Myometrial cell (primary cell): ENCODE results near the gene APOE. TPM values are rescaled to one million over a fixed set of nuclear protein-coding genes. Genes with fewer than 3 reads are reported as not detected.

ENCODE experiments used
- total RNA-seq: library from RNA; depleted of rRNA; stranded (reverse); fragments of >200 nt; gene quantifications from 2 replicates; pipeline ENCODE4 v1.2.3, GENCODE V29; 2015

Gene APOE
- 11.8 and 21.4 TPM in 2 replicates for total RNA-seq

DNA sequence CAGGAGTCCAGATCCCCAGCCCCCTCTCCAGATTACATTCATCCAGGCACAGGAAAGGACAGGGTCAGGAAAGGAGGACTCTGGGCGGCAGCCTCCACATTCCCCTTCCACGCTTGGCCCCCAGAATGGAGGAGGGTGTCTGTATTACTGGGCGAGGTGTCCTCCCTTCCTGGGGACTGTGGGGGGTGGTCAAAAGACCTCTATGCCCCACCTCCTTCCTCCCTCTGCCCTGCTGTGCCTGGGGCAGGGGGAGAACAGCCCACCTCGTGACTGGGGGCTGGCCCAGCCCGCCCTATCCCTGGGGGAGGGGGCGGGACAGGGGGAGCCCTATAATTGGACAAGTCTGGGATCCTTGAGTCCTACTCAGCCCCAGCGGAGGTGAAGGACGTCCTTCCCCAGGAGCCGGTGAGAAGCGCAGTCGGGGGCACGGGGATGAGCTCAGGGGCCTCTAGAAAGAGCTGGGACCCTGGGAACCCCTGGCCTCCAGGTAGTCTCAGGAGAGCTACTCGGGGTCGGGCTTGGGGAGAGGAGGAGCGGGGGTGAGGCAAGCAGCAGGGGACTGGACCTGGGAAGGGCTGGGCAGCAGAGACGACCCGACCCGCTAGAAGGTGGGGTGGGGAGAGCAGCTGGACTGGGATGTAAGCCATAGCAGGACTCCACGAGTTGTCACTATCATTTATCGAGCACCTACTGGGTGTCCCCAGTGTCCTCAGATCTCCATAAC, at the start of gene APOE:
Gene APOE, plus strand, starts transcription at position 360 of the 724 bp plus-strand sequence. CDS start 829 bp downstream, outside the sequence.

DNA sequence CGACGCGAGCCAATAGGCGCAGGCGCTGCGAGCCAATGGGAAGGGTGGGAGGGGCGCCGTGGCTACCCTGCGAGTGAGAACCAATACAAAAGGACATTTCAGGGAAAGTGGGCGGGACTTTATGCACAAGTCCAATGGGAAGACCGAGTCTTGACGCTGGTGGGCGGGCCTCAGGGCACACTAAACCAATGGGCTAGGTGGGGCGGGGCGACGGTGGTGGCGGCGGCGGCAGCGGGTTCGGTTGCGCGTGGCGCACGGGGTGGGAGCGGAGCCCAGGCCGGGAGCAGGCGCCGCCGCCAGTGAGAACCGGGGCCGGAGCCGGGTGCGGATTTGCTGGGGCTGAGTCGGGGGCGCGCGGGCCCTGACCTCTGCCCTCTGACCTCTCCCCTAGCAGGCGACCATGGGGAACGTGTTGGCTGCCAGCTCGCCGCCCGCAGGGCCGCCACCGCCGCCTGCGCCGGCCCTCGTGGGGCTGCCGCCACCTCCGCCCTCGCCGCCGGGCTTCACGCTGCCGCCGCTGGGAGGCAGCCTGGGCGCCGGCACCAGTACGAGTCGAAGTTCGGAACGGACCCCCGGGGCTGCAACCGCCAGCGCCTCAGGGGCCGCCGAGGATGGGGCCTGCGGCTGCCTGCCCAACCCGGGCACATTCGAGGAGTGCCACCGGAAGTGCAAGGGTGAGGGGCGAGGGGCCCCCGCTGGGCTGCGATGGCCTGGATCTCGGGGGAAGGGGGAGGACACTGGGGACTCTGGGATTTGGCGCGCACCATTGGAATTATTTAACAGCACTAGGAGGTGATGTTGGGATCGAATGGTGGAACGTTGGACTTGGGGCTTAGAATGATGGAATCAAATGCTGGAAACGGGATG, 14.3 kb upstream of the APOE start, which contains the start of gene TOMM40:
Gene TOMM40, plus strand, starts transcription at position 239 of the 867 bp plus-strand sequence. Its CDS starts 162 bp downstream, at position 401.

DNA sequence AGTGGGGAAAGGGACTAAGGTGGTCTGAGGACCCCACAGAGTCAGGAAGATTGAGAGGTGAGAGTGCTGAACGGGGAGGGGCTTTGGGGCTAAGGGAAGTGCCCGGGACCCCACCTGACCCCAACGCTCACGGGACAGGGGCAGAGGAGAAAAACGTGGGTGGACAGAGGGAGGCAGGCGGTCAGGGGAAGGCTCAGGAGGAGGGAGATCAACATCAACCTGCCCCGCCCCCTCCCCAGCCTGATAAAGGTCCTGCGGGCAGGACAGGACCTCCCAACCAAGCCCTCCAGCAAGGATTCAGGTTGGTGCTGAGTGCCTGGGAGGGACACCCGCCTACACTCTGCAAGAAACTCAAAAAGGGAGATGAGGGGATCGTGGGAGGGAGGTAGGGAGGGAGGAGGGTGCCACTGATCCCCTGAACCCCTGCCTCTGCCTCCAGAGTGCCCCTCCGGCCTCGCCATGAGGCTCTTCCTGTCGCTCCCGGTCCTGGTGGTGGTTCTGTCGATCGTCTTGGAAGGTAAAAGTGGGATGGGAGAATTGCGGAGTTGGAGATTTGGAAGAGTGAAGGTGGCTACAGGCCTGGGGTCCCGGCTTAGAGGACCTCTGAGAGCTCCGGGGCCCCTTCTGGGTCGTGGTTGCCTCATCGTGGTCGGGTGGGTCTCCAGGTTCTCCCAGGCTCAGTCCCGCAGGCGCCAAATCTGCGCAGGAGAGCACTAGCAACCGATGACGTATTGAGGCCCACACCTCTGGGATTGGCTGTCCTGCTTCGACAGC, 9.0 kb downstream of the APOE start, which contains the start of gene APOC1:
Gene APOC1, plus strand, starts transcription at position 176 of the 774 bp plus-strand sequence. Its CDS starts 284 bp downstream, at position 460.

DNA sequence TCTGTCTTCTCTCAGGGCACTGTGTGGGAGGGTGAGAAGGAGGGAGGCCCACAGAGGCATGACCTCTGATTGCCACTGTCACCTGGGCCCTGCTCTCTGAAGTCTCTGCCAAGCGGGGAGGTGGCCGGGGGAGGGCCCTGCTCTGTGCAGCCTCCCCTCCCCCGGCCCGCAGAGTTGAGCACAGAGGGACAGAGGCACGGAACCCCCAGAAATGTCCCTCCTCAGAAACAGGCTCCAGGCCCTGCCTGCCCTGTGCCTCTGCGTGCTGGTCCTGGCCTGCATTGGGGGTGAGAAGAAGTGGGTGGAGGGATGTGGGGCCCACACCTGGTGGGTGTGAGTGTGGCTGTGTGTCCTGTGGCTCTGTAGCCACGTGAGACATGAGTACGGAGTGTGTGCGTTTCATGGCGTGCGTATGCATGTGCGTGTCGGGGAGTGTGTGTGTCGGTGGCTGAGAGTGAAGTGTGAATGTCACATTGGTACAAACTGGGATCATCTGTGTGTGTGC, 36.5 kb downstream of the APOE start, which contains the start of gene APOC4:
Gene APOC4, plus strand, starts transcription at position 171 of the 505 bp plus-strand sequence. Its CDS starts 41 bp downstream, at position 212.

DNA sequence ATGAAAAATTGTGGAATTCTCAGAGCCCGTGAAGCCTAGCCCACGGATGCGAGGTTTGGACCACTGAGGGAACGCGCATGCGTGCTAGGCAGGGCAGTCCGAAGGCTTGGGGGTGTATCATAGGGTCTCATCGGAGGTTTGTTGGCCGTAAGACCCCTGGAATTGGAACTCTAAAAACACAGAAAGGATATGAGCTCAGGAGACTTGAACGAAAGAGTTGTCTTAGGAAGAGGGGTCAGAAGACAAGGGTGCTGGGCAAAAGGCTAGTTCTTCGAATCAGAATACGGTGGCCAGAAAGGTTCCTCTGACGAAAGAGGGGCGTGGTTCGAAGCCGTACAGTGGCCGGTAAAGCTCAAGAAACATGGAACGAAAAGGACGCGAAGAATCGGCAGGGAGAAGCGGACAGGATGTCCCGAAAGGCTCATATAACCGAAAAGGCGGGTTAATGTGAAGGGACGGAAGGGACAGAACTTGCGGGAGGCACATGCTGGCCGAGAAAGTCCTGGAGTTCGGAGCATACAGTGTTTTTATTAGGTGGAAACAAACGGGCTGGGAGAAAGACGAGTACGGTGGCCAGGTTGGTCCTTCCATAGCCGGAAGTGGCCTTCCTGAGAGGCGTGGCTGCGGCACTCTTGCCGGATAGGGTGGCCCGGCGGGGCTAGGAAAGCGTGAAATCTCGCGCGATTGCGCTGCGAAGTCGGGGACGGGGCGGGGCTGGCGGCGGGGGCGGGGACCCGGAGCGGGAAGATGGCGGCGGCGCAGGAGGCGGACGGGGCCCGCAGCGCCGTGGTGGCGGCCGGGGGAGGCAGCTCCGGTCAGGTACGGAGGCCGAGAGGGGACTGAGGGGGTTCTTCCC, 49.3 kb downstream of the APOE start, which contains the start of gene CLPTM1:
Gene CLPTM1, plus strand, starts transcription at position 732 of the 856 bp plus-strand sequence. Its CDS starts 16 bp downstream, at position 748.

Other genes with a start within 250 kb of the APOE start
- under 0.01 and 0.53 TPM in 2 replicates for gene CEACAM19, start 234.3 kb upstream of the APOE start, total RNA-seq
- gene CEACAM16, start 206.6 kb upstream of the APOE start, total RNA-seq, result not detected in 2 replicates
- 36.3 and 44.4 TPM in 2 replicates for gene BCL3, start 157.1 kb upstream of the APOE start, total RNA-seq
- 0.58 TPM in 1 of 2 replicates, not detected in the other for gene CBLC, start 127.9 kb upstream of the APOE start, total RNA-seq
- gene BCAM, start 96.7 kb upstream of the APOE start, total RNA-seq, result 19.0 and 25.9 TPM in 2 replicates
- gene NECTIN2, start 59.5 kb upstream of the APOE start, total RNA-seq, result 246 and 247 TPM in 2 replicates
- gene TOMM40, start 14.5 kb upstream of the APOE start, total RNA-seq, result 70.3 and 96.9 TPM in 2 replicates
- gene APOC1, start 8.8 kb downstream of the APOE start, total RNA-seq, result 6.6 and 16.7 TPM in 2 replicates
- not detected in 2 replicates for gene APOC4, start 36.4 kb downstream of the APOE start, total RNA-seq
- not detected in 2 replicates for gene APOC2, start 40.3 kb downstream of the APOE start, total RNA-seq
- 42.7 and 82.2 TPM in 2 replicates for gene CLPTM1, start 49.6 kb downstream of the APOE start, total RNA-seq
- 14.9 and 21.9 TPM in 2 replicates for gene RELB, start 95.7 kb downstream of the APOE start, total RNA-seq
- 37.4 and 38.6 TPM in 2 replicates for gene CLASRP, start 133.2 kb downstream of the APOE start, total RNA-seq
- gene ZNF296, start 170.7 kb downstream of the APOE start, total RNA-seq, result 1.9 TPM in 1 of 2 replicates, not detected in the other
- gene GEMIN7, start 173.5 kb downstream of the APOE start, total RNA-seq, result 18.5 and 23.2 TPM in 2 replicates
- 29.2 and 37.8 TPM in 2 replicates for gene PPP1R37, start 187.4 kb downstream of the APOE start, total RNA-seq